PC-9 (cell line): ENCODE measurements around the gene CLEC18C.

Source experiments
- CTCF ChIP-seq: fragments of 200-600 bp; sonication (generic); conservative IDR thresholded peaks from 2 replicates; pipeline ENCODE4 v1.6.1; 2017; ENCODE audit warnings: mixed run types, antibody characterized with exemption, mild to moderate bottlenecking, moderate library complexity
- EZH2 ChIP-seq: fragments of 200-600 bp; sonication (generic); IDR thresholded peaks from 2 replicates; pipeline ENCODE4 v1.8.0; 2017; ENCODE audit warnings: antibody characterized with exemption, low read depth

GRCh38 chr16:70160388-70160787 lies 13.2 kb upstream of the CLEC18C start:
- TF ChIP-seq CTCF, result no peak
- TF ChIP-seq EZH2, result no peak
